A549 (cell line): ENCODE data around the gene MOSMO. TPM values are rescaled to one million over a fixed set of nuclear protein-coding genes. Genes with fewer than 3 reads are reported as not detected.

Source experiments
- ATAC-seq, 2 experiments: fragments of 200-7000 bp in 1 of 2; fragments of >200 bp in 1 of 2; cut with Nextera tagmentation in 1 of 2; cut with Tn5 transposase in 1 of 2; 3 replicates each; pipeline versions ENCODE4 v1.8.0 to v1.9.1; 2018 to 2020; ENCODE audit warnings: mild to moderate bottlenecking in 1 of 2, moderate library complexity in 1 of 2
- CTCF ChIA-PET: fragments of 300-600 bp; sonication (Branson Sonifier 250); formaldehyde crosslinking; extraction: SDS; loops from one replicate; lab custom pipeline; 2021; ENCODE audit warnings: antibody characterized with exemption, inconsistent platforms; lab: Yijun Ruan, JAX
- POLR2A ChIA-PET: fragments of 350-600 bp; formaldehyde crosslinking; extraction: SDS; loops from one replicate; lab custom pipeline; 2021; ENCODE audit warnings: antibody characterized with exemption, inconsistent platforms; lab: Yijun Ruan, JAX
- DNase-seq, 2 experiments: peaks; one replicate each; pipeline versions ENCODE4 v3.0.0 to v3.0.0-alpha.2; 2011 to 2016; ENCODE audit warnings: low read depth in 1 of 2, low spot score in 1 of 2
- FAIRE-seq: peaks from 2 replicates; lab custom pipeline; 2011; peaks lifted over from hg19 to GRCh38; lab: Jason Lieb, UNC
- H3K27ac ChIP-seq, 2 experiments: fragments of >200 bp; sonication (Bioruptor Twin); formaldehyde crosslinking; 3 replicates each; pipeline ENCODE4 v1.5.1; 2016 to 2017
- H3K4me1 ChIP-seq: fragments of >200 bp; sonication (Bioruptor Twin); formaldehyde crosslinking; 3 replicates; pipeline ENCODE4 v1.6.1; 2016
- H3K4me2 ChIP-seq: fragments of >200 bp; sonication (Bioruptor Twin); formaldehyde crosslinking; 3 replicates; pipeline ENCODE4 v1.6.1; 2016
- H3K4me3 ChIP-seq: fragments of >200 bp; sonication (Bioruptor Twin); formaldehyde crosslinking; 3 replicates; pipeline ENCODE4 v1.5.1; 2016
- H3K9me3 ChIP-seq: fragments of >200 bp; sonication (Bioruptor Twin); formaldehyde crosslinking; 3 replicates; pipeline ENCODE4 v1.6.1; 2016
- CBX8 ChIP-seq: fragments of 200-600 bp; sonication (generic); IDR thresholded peaks from 2 replicates; pipeline ENCODE4 v1.6.1; 2016
- CEBPB ChIP-seq, 2 experiments: fragments of >200 bp in 1 of 2; sonication (Bioruptor Twin) in 1 of 2; formaldehyde crosslinking in 1 of 2; IDR thresholded peaks; 2 replicates each; pipeline ENCODE4 v1.6.1; 2012 to 2016
- CHD2 ChIP-seq: fragments of 150-350 bp; IDR thresholded peaks from 2 replicates; pipeline ENCODE4 v1.6.1; 2014; ENCODE audit warnings: low read length; ENCODE audit not compliant: partially characterized antibody
- ESRRA ChIP-seq: fragments of 150-350 bp; IDR thresholded peaks from 2 replicates; pipeline ENCODE4 v1.6.1; 2014; ENCODE audit warnings: mild to moderate bottlenecking, low read length, borderline replicate concordance
- FOSB ChIP-seq: fragments of 250-450 bp; sonication (Bioruptor Pico); IDR thresholded peaks from 2 replicates; pipeline ENCODE4 v1.5.0; 2020; ENCODE audit warnings: mild to moderate bottlenecking, moderate library complexity
- FOXS1 ChIP-seq: fragments of 250-450 bp; sonication (Bioruptor Pico); IDR thresholded peaks from 2 replicates; pipeline ENCODE4 v1.5.0; 2020; ENCODE audit warnings: mild to moderate bottlenecking, moderate library complexity
- HDAC2 ChIP-seq: fragments of 200-600 bp; sonication (generic); IDR thresholded peaks from 2 replicates; pipeline ENCODE4 v1.6.1; 2016
- HOXA7 ChIP-seq: fragments of 250-450 bp; sonication (Bioruptor Pico); IDR thresholded peaks from 2 replicates; pipeline ENCODE4 v1.5.0; 2020; ENCODE audit warnings: mild to moderate bottlenecking, moderate library complexity
- HOXB13 ChIP-seq: fragments of 250-450 bp; sonication (Bioruptor Pico); IDR thresholded peaks from 2 replicates; pipeline ENCODE4 v1.5.0; 2020; ENCODE audit warnings: low read depth, mild to moderate bottlenecking, moderate library complexity
- MAFK ChIP-seq: fragments of 450-650 bp; IDR thresholded peaks from 2 replicates; pipeline ENCODE4 v1.6.1; 2014; ENCODE audit not compliant: partially characterized antibody
- MAZ ChIP-seq: fragments of 150-350 bp; IDR thresholded peaks from 2 replicates; pipeline ENCODE4 v1.6.1; 2014; ENCODE audit warnings: antibody characterized with exemption, low read depth, low read length, borderline replicate concordance
- MYC ChIP-seq: IDR thresholded peaks from 2 replicates; pipeline ENCODE4 v1.6.1; 2012; ENCODE audit warnings: mild to moderate bottlenecking, inconsistent platforms, low read length, improper control_type of control experiment, borderline replicate concordance
- NFE2L2 ChIP-seq: fragments of 150-350 bp; conservative IDR thresholded peaks from 2 replicates; pipeline ENCODE4 v1.6.1; 2014; ENCODE audit warnings: low read length
- NR3C1 ChIP-seq: fragments of >200 bp; sonication (Bioruptor Twin); formaldehyde crosslinking; IDR thresholded peaks from 3 replicates; pipeline ENCODE4 v1.6.1; 2017
- PHF8 ChIP-seq: fragments of 200-600 bp; sonication (generic); IDR thresholded peaks from 2 replicates; pipeline ENCODE4 v1.6.1; 2016; ENCODE audit warnings: low read depth, mild to moderate bottlenecking, antibody characterized with exemption, moderate library complexity, borderline replicate concordance
- RAD21 ChIP-seq, 2 experiments: fragments of >200 bp in 1 of 2; sonication (Bioruptor Twin) in 1 of 2; formaldehyde crosslinking in 1 of 2; IDR thresholded peaks in 1 of 2; conservative IDR thresholded peaks in 1 of 2; 2 replicates in 1 of 2; 3 replicates in 1 of 2; pipeline ENCODE4 v1.6.1; 2012 to 2018; ENCODE audit warnings: inconsistent platforms in 1 of 2
- RFX5 ChIP-seq: fragments of 450-650 bp; IDR thresholded peaks from 2 replicates; pipeline ENCODE4 v1.7.1; 2014; ENCODE audit warnings: antibody characterized with exemption, mild to moderate bottlenecking, moderate library complexity
- RNF2 ChIP-seq: fragments of 200-600 bp; sonication (generic); IDR thresholded peaks from 2 replicates; pipeline ENCODE4 v1.6.1; 2016; ENCODE audit warnings: low read depth, mild to moderate bottlenecking, antibody characterized with exemption, moderate library complexity, borderline replicate concordance
- TP53 ChIP-seq: fragments of 250-450 bp; sonication (Bioruptor Pico); IDR thresholded peaks from 2 replicates; pipeline ENCODE4 v1.5.0; 2021; ENCODE audit warnings: mild to moderate bottlenecking, moderate library complexity
- ZFP36 ChIP-seq: fragments of 450-650 bp; IDR thresholded peaks from 2 replicates; pipeline ENCODE4 v1.6.1; 2014; ENCODE audit warnings: borderline replicate concordance; ENCODE audit not compliant: partially characterized antibody
- ZNF302 ChIP-seq: fragments of 250-450 bp; sonication (Bioruptor Pico); IDR thresholded peaks from 2 replicates; pipeline ENCODE4 v1.9.0; 2021; ENCODE audit warnings: inconsistent platforms, mild to moderate bottlenecking, moderate library complexity
- ZSCAN20 ChIP-seq: fragments of 250-450 bp; sonication (Bioruptor Pico); IDR thresholded peaks from 2 replicates; pipeline ENCODE4 v1.8.0; 2022; ENCODE audit warnings: mild to moderate bottlenecking, moderate library complexity
- WGBS: methylation state at CpG from one replicate; pipeline ENCODE4 v1.1.6; 2017; ENCODE audit errors: missing lambda C conversion rate; 5-methylcytosine and 5-hydroxymethylcytosine counted together
- polyA plus RNA-seq, 4 experiments: library from polyadenylated mRNA; depleted of rRNA in 3 of 4; stranded (reverse); fragments of >200 nt; fragmentation: RNase III in 1 of 4; extraction: RNeasy Plus Mini Kit Qiagen cat#74134 plus additional on column Dnase treatment in 1 of 4; gene quantifications; 2 replicates in 3 of 4; 3 replicates in 1 of 4; pipeline ENCODE4 v1.2.3, GENCODE V29; 2011 to 2017
- TF ChIP-seq, protein P1 (sequence below): fragments of >200 bp; sonication (Bioruptor Twin); formaldehyde crosslinking; IDR thresholded peaks from 3 replicates; pipeline ENCODE4 v1.6.1; 2016
- TF ChIP-seq, protein P2 (sequence below): fragments of 250-450 bp; sonication (Bioruptor Pico); IDR thresholded peaks from 2 replicates; pipeline ENCODE4 v1.5.0; 2021; ENCODE audit warnings: mild to moderate bottlenecking, moderate library complexity, borderline replicate concordance
- TF ChIP-seq, protein P3 (sequence below): fragments of 200-600 bp; sonication (generic); IDR thresholded peaks from 2 replicates; pipeline ENCODE4 v1.6.1; 2016; ENCODE audit warnings: antibody characterized with exemption, mild to moderate bottlenecking, moderate library complexity

Gene MOSMO
- polyA plus RNA-seq, 2 of the 4 experiments (the other 2 are of a cell fraction) = 9.7 to 14.4 TPM

DNA sequence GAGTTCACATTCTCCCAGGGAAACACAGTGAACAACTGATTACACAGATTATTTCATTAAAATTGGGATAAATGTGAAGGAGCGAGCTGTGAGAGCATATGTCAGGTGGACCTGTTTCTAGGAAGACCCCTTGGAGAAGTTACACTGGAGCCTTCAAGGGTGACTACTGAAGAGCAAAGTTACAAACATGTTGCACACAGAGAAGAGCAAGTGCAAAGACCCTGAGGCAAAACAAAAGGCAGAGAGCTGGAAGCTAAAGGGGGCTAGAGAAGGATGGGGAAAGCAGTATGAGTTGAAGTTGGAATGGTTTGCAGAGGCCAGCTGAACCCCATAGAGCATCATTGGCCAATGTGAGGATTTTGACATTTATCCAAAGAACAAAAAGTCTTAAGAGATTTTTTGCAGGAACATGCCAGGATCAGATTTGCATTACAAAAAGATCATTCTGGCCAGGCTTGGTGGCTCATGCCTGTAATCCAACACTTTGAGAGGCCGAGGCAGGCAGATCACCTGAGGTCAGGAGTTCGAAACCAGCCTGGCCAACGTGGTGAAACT is 21.1 kb upstream of the MOSMO start:
- TF ChIP-seq ZSCAN20 (no peak), HOXB13 (CRISPR knock-in tag) (no peak), MAZ (no peak), HOXA7 (no peak), TP53 (CRISPR knock-in tag) (no peak), FOSB (CRISPR knock-in tag) (no peak)
- FAIRE-seq = no peak
- Histone ChIP-seq H3K4me2 (no peak overlapping the region), H3K27ac (no peak overlapping the region), H3K4me3 (no peak overlapping the region), H3K4me1 (no peaks in the 10 kb centered on the region), H3K9me3 (no peaks in the 10 kb centered on the region)
- ChIA-PET POLR2A (no interaction called here), CTCF (interaction anchor here (1.0 to 3.0 kb wide), 5 partner anchors 34 to 202 kb away, joined by 3 to 13 read pairs (median 5); no protein-coding TSS in a partner anchor)
- ATAC-seq = no peak
- no peak for DNase-seq
- WGBS = 93% methylated on average over 4 of the region's 4 CpGs

DNA sequence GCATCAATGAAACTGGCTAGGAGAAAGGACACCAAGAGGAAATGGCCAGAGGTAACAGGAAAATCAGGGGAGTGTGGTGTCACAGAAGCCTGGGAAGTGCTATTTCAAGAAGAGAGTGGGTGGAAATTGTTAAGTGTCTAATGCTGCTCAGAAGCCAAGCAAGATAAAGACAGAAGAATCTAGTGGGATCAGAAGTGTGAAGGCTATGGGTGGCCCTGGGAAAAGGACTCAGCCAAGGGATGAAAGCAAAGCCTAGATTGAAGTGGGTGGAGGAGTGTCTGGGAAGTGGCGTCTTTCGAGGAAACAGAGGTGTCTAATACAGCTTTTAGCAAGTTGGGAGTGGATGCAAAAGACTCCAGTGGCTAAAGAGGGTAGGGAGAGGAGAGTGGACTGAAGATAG is 20.4 kb upstream of the MOSMO start:
- no peak for ATAC-seq
- no peak for DNase-seq
- POLR2A ChIA-PET = no interaction called here
- TF ChIP-seq CBX8 = no peak
- no peak for TF ChIP-seq PHF8
- TF ChIP-seq ZNF302 = no peak
- TF ChIP-seq MAZ = no peak
- no peak for TF ChIP-seq CHD2
- TF ChIP-seq, protein P1, sequence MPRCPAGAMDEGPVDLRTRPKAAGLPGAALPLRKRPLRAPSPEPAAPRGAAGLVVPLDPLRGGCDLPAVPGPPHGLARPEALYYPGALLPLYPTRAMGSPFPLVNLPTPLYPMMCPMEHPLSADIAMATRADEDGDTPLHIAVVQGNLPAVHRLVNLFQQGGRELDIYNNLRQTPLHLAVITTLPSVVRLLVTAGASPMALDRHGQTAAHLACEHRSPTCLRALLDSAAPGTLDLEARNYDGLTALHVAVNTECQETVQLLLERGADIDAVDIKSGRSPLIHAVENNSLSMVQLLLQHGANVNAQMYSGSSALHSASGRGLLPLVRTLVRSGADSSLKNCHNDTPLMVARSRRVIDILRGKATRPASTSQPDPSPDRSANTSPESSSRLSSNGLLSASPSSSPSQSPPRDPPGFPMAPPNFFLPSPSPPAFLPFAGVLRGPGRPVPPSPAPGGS = no peak
- TF ChIP-seq ESRRA = no peak
- TF ChIP-seq, protein P2, sequence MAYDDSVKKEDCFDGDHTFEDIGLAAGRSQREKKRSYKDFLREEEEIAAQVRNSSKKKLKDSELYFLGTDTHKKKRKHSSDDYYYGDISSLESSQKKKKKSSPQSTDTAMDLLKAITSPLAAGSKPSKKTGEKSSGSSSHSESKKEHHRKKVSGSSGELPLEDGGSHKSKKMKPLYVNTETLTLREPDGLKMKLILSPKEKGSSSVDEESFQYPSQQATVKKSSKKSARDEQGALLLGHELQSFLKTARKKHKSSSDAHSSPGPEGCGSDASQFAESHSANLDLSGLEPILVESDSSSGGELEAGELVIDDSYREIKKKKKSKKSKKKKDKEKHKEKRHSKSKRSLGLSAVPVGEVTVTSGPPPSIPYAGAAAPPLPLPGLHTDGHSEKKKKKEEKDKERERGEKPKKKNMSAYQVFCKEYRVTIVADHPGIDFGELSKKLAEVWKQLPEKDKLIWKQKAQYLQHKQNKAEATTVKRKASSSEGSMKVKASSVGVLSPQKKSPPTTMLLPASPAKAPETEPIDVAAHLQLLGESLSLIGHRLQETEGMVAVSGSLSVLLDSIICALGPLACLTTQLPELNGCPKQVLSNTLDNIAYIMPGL (CRISPR knock-in tag) = no peak
- TF ChIP-seq MAFK = no peak
- TF ChIP-seq FOXS1 (CRISPR knock-in tag) = no peak
- no peak for TF ChIP-seq ZFP36
- TF ChIP-seq, protein P3, sequence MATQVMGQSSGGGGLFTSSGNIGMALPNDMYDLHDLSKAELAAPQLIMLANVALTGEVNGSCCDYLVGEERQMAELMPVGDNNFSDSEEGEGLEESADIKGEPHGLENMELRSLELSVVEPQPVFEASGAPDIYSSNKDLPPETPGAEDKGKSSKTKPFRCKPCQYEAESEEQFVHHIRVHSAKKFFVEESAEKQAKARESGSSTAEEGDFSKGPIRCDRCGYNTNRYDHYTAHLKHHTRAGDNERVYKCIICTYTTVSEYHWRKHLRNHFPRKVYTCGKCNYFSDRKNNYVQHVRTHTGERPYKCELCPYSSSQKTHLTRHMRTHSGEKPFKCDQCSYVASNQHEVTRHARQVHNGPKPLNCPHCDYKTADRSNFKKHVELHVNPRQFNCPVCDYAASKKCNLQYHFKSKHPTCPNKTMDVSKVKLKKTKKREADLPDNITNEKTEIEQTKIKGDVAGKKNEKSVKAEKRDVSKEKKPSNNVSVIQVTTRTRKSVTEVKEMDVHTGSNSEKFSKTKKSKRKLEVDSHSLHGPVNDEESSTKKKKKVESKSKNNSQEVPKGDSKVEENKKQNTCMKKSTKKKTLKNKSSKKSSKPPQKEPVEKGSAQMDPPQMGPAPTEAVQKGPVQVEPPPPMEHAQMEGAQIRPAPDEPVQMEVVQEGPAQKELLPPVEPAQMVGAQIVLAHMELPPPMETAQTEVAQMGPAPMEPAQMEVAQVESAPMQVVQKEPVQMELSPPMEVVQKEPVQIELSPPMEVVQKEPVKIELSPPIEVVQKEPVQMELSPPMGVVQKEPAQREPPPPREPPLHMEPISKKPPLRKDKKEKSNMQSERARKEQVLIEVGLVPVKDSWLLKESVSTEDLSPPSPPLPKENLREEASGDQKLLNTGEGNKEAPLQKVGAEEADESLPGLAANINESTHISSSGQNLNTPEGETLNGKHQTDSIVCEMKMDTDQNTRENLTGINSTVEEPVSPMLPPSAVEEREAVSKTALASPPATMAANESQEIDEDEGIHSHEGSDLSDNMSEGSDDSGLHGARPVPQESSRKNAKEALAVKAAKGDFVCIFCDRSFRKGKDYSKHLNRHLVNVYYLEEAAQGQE = no peak
- no peak for TF ChIP-seq NR3C1
- TF ChIP-seq RAD21 (conservative IDR thresholded peaks at IDR 0.05 in 1 of 2, IDR thresholded peaks at IDR 0.05 in 1 of 2) = no peak
- TF ChIP-seq CEBPB (IDR thresholded peaks at IDR 0.05) = no peak
- TF ChIP-seq MYC = no peak
- TF ChIP-seq NFE2L2 = no peak
- no peak for TF ChIP-seq RNF2
- no peak for TF ChIP-seq HDAC2
- no peak for TF ChIP-seq RFX5
- Histone ChIP-seq H3K4me1 (no peaks in the 10 kb centered on the region), H3K4me2 (no peak overlapping the region), H3K9me3 (no peaks in the 10 kb centered on the region), H3K27ac (no peak overlapping the region), H3K4me3 (no peak overlapping the region)
- 92% methylated on average over 2 of the region's 2 CpGs for WGBS
- CTCF ChIA-PET = interaction anchor here (1.0 to 3.0 kb wide), 4 partner anchors 35 to 201 kb away, joined by 3 to 13 read pairs (median 4); no protein-coding TSS in a partner anchor
- FAIRE-seq = no peak
